Measurements from ENCODE around the gene RGS3.

RGS3 gene

GRCh38 chr9:113471566-113471965 lies 8.0 kb downstream of the RGS3 start:
- H4K20me1 ChIP-seq (ENCODE audit: insufficient read depth, low read length) = no peaks in the 10 kb centered on the region
- no peak overlapping the region for H3K4me2 ChIP-seq (ENCODE audit: low read depth, low read length)
- TF ChIP-seq EZH2phosphoT487 (IDR thresholded peaks at IDR 0.05; ENCODE audit: low read length) (no peak), EZH2 (optimal IDR thresholded peaks at IDR 0.05; ENCODE audit: low read depth, low read length) (no peak), CTCF (IDR thresholded peaks at IDR 0.05; ENCODE audit: low read length) (no peak)
- H3K9ac ChIP-seq (ENCODE audit: low read length) = no peak overlapping the region
- no peak overlapping the region for H3K27ac ChIP-seq (ENCODE audit: low read length)
- no peak for DNase-seq
- no peaks in the 10 kb centered on the region for H3K9me2 ChIP-seq (replicated peaks; ENCODE audit: insufficient read depth, low read length)
- H3K9me3 ChIP-seq (replicated peaks; ENCODE audit: insufficient read depth, low read length) = no peaks in the 10 kb centered on the region
- no peaks in the 10 kb centered on the region for H3F3A ChIP-seq (ENCODE audit: insufficient read depth, low read length)
- H3K79me2 ChIP-seq (ENCODE audit: low read length) = no peaks in the 10 kb centered on the region
- no peaks in the 10 kb centered on the region for H3K27me3 ChIP-seq (replicated peaks; ENCODE audit: insufficient read depth, low read length)
- H3K4me3 ChIP-seq (ENCODE audit: low read length) = no peak overlapping the region
- no peaks in the 10 kb centered on the region for H3K36me3 ChIP-seq (replicated peaks; ENCODE audit: insufficient read depth, low read length)
- no peak overlapping the region for H2AFZ ChIP-seq (ENCODE audit: low read length)
- H3K4me1 ChIP-seq (ENCODE audit: low read length) = 0 out of 2 replicates have a peak, but pooled peaks cover 3% of the 10 kb centered on the region

- no peak for TF ChIP-seq CTCF (IDR thresholded peaks at IDR 0.05; ENCODE audit: low read length)
- TF ChIP-seq EZH2 (optimal IDR thresholded peaks at IDR 0.05; ENCODE audit: low read depth, low read length) = no peak
- TF ChIP-seq EZH2phosphoT487 (IDR thresholded peaks at IDR 0.05; ENCODE audit: low read length) = no peak
- H3K9ac ChIP-seq (ENCODE audit: low read length) = no peak overlapping the region
- DNase-seq = no peak
- H3K27me3 ChIP-seq (replicated peaks; ENCODE audit: insufficient read depth, low read length) = no peaks in the 10 kb centered on the region
- no peaks in the 10 kb centered on the region for H3F3A ChIP-seq (ENCODE audit: insufficient read depth, low read length)
- no peaks in the 10 kb centered on the region for H3K9me3 ChIP-seq (replicated peaks; ENCODE audit: insufficient read depth, low read length)
- H3K4me3 ChIP-seq (ENCODE audit: low read length) = no peak overlapping the region
- H3K36me3 ChIP-seq (replicated peaks; ENCODE audit: insufficient read depth, low read length) = no peaks in the 10 kb centered on the region
- H3K79me2 ChIP-seq (ENCODE audit: low read length) = no peaks in the 10 kb centered on the region
- no peak overlapping the region for H2AFZ ChIP-seq (ENCODE audit: low read length)
- H3K9me2 ChIP-seq (replicated peaks; ENCODE audit: insufficient read depth, low read length) = no peaks in the 10 kb centered on the region
- H4K20me1 ChIP-seq (ENCODE audit: insufficient read depth, low read length) = no peaks in the 10 kb centered on the region
- no peak overlapping the region for H3K27ac ChIP-seq (ENCODE audit: low read length)
- H3K4me1 ChIP-seq (ENCODE audit: low read length) = 0 out of 2 replicates have a peak, but pooled peaks cover 3% of the 10 kb centered on the region
- no peak overlapping the region for H3K4me2 ChIP-seq (ENCODE audit: low read depth, low read length)
Observed at GRCh38 chr9:113472199-113472598, 8.7 kb downstream of the RGS3 start.

DNA sequence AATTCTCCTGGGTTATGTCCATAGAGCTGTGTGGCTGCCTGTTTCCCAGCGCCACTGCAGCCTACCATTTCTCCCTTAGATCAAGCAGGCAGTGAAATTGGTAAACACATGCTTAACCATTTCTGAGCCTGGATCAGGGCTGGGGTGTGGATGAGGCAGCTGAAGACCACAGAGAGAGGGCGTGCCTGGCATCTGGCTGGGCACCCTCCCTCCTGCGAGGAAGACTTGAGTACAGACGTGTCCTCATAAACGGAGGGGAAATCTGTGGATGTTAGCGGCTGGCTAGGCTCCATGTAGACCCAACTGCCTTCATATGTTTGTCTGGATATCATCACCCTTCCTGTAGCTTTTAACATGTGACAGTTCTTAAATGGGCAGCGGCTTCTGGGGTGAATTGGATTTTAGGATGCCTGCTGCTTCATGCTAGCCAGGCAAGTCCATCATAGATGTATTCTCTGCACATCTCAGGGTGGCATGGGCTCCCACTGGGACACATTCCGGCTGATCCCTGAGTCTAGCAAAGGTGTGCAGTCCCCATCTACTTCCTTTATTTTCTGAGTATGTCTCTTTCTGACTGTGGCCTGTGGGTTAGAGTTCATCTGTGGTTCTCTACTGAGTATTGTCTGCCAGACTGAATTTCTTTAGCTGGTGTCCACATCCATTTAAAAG lies 11.0 kb downstream of the RGS3 start:
- Histone ChIP-seq H2AFZ (ENCODE audit: low read length) (no peak overlapping the region), H3K79me2 (ENCODE audit: low read length) (no peaks in the 10 kb centered on the region), H3F3A (ENCODE audit: insufficient read depth, low read length) (no peaks in the 10 kb centered on the region), H3K9me2 (replicated peaks; ENCODE audit: insufficient read depth, low read length) (no peaks in the 10 kb centered on the region), H4K20me1 (ENCODE audit: insufficient read depth, low read length) (no peaks in the 10 kb centered on the region), H3K36me3 (replicated peaks; ENCODE audit: insufficient read depth, low read length) (no peaks in the 10 kb centered on the region), H3K27ac (ENCODE audit: low read length) (no peak overlapping the region), H3K9ac (ENCODE audit: low read length) (no peak overlapping the region), H3K4me1 (ENCODE audit: low read length) (peaks cover 6% of the 10 kb centered on the region; the same call in 1 of the 2 replicates), H3K4me3 (ENCODE audit: low read length) (no peak overlapping the region), H3K27me3 (replicated peaks; ENCODE audit: insufficient read depth, low read length) (no peaks in the 10 kb centered on the region), H3K9me3 (replicated peaks; ENCODE audit: insufficient read depth, low read length) (no peaks in the 10 kb centered on the region), H3K4me2 (ENCODE audit: low read depth, low read length) (no peak overlapping the region)
- DNase-seq = no peak
- TF ChIP-seq EZH2phosphoT487 (IDR thresholded peaks at IDR 0.05; ENCODE audit: low read length) (no peak), CTCF (IDR thresholded peaks at IDR 0.05; ENCODE audit: low read length) (no peak), EZH2 (optimal IDR thresholded peaks at IDR 0.05; ENCODE audit: low read depth, low read length) (no peak)

Data from MM.1S (cell line).